OCI-LY7 (cell line): ENCODE data around the gene DDN. TPM values are rescaled to one million over a fixed set of nuclear protein-coding genes. Genes with fewer than 3 reads are reported as not detected.

Source experiments
- BruUV-seq: library from RNA; stranded (reverse); fragments of 400-500 nt; replicated peaks from 2 replicates; lab custom pipeline; 2021; lab: Mats Ljungman, UMichigan
- CTCF ChIA-PET: fragments of 300-600 bp; sonication (Branson Sonifier 250); formaldehyde crosslinking; loops from one replicate; lab custom pipeline; 2022; ENCODE audit warnings: antibody characterized with exemption; ENCODE audit not compliant: unreplicated experiment; lab: Charles Lee
- POLR2A ChIA-PET: fragments of 300-600 bp; sonication (Branson Sonifier 250); formaldehyde crosslinking; loops from one replicate; lab custom pipeline; 2022; ENCODE audit warnings: antibody characterized with exemption; lab: Charles Lee
- DNase-seq: peaks from one replicate; pipeline ENCODE4 v3.0.0-alpha.2; 2015; ENCODE audit warnings: low spot score
- H2AFZ ChIP-seq: fragments of 200-600 bp; sonication (generic), shearing (Covaris generic); 2 replicates; pipeline ENCODE4 v1.6.1; 2014; ENCODE audit warnings: mild to moderate bottlenecking, antibody characterized with exemption, low read length, moderate library complexity
- H3K27ac ChIP-seq: fragments of 200-600 bp; sonication (generic); 2 replicates; pipeline ENCODE4 v1.5.1; 2014; ENCODE audit warnings: mixed run types, low read depth, mild to moderate bottlenecking, moderate library complexity, low read length, inconsistent platforms; ENCODE audit not compliant: poor library complexity, severe bottlenecking
- H3K36me3 ChIP-seq: fragments of 200-600 bp; sonication (generic); 2 replicates; pipeline ENCODE4 v1.6.1; 2014; ENCODE audit warnings: mild to moderate bottlenecking, antibody characterized with exemption, low read length, moderate library complexity, mixed read lengths; ENCODE audit not compliant: insufficient read depth
- H3K4me1 ChIP-seq: fragments of 200-600 bp; sonication (generic); 2 replicates; pipeline ENCODE4 v1.5.1; 2014; ENCODE audit warnings: mild to moderate bottlenecking, low read length; ENCODE audit not compliant: insufficient read depth, poor library complexity, severe bottlenecking
- H3K4me2 ChIP-seq: fragments of 200-600 bp; sonication (generic); 2 replicates; pipeline ENCODE4 v1.6.1; 2014; ENCODE audit warnings: mild to moderate bottlenecking, low read length
- H3K4me3 ChIP-seq: fragments of 200-600 bp; sonication (generic); 2 replicates; pipeline ENCODE4 v1.5.1; 2014; ENCODE audit warnings: mild to moderate bottlenecking, low read depth, low read length; ENCODE audit not compliant: poor library complexity, severe bottlenecking
- H3K79me2 ChIP-seq: fragments of 200-600 bp; sonication (generic); 2 replicates; pipeline ENCODE4 v1.6.1; 2016; ENCODE audit warnings: low read depth, mild to moderate bottlenecking, low read length, moderate library complexity, mixed read lengths; ENCODE audit not compliant: insufficient read depth
- H3K9me2 ChIP-seq: fragments of 200-600 bp; sonication (generic); 2 replicates; pipeline ENCODE4 v1.6.1; 2016; ENCODE audit warnings: mild to moderate bottlenecking, low read length, mixed read lengths; ENCODE audit not compliant: insufficient read depth
- H3K9me3 ChIP-seq: fragments of 200-600 bp; sonication (generic); 2 replicates; pipeline ENCODE4 v1.6.1; 2014; ENCODE audit warnings: mild to moderate bottlenecking, mixed run types, low read length, mixed read lengths
- H4K20me1 ChIP-seq: fragments of 200-600 bp; sonication (generic); 2 replicates; pipeline ENCODE4 v1.6.1; 2014; ENCODE audit warnings: mild to moderate bottlenecking, antibody characterized with exemption, low read length, moderate library complexity, mixed read lengths; ENCODE audit not compliant: insufficient read depth
- CTCF ChIP-seq: fragments of 200-600 bp; sonication (generic); conservative IDR thresholded peaks from 2 replicates; pipeline ENCODE4 v1.5.1; 2014; ENCODE audit warnings: mild to moderate bottlenecking, antibody characterized with exemption, low read length, moderate library complexity, mixed read lengths
- EZH2phosphoT487 ChIP-seq: fragments of 200-600 bp; sonication (generic); IDR thresholded peaks from 2 replicates; pipeline ENCODE4 v1.6.1; 2018; ENCODE audit warnings: low read depth, borderline replicate concordance, mild to moderate bottlenecking, mixed run types, antibody characterized with exemption, low read length, moderate library complexity, mixed read lengths
- intact Hi-C: fragments of 100-400 bp; cut with micrococcal nuclease; formaldehyde crosslinking; loops from one replicate; pipeline ENCODE4 v1.10.0; 2022; ENCODE audit not compliant: unreplicated experiment
- total RNA-seq, 2 experiments: library from RNA; depleted of rRNA in 1 of 2; stranded (reverse); fragments of >200 nt in 1 of 2; shearing (Covaris generic) in 1 of 2; gene quantifications; 2 replicates each; pipeline ENCODE4 v1.2.3, GENCODE V29; 2014 to 2022

Gene DDN
- total RNA-seq, 2 experiments from 2014 or later: 0.13 TPM; not detected in 1

- Histone ChIP-seq H3K4me2 (peak overlapping the region; percentile 49; the same call in 1 of the 2 replicates), H3K4me3 (peak overlapping the region; percentile 24), H3K9me2 (no peaks in the 10 kb centered on the region), H3K4me1 (peaks cover 30% of the 10 kb centered on the region), H2AFZ (0 out of 2 replicates have a peak overlapping the region, but pooled peaks have one; percentile 54), H3K27ac (no peak overlapping the region), H3K36me3 (no peaks in the 10 kb centered on the region), H3K9me3 (no peaks in the 10 kb centered on the region), H3K79me2 (no peaks in the 10 kb centered on the region), H4K20me1 (no peaks in the 10 kb centered on the region)
- TF ChIP-seq CTCF (peak; percentile 88), EZH2phosphoT487 (no peak)
- no TSS peak for BruUV-seq
- CTCF ChIA-PET: no interaction called here
- intact Hi-C loops: loop anchor here (5.0 kb wide), 1 partner anchor 102 kb away; no protein-coding TSS in a partner anchor
- POLR2A ChIA-PET: no interaction called here
- DNase-seq: peak; percentile 61
Observed at GRCh38 chr12:48995086-48995879, 3.9 kb downstream of the DDN start.

- intact Hi-C loops: loop anchor here (5.0 kb wide), 1 partner anchor 103 kb away; no protein-coding TSS in a partner anchor
- POLR2A ChIA-PET: interaction anchor here (0.7 kb wide), 1 partner anchor 71 kb away, joined by 3 read pairs; no protein-coding TSS in a partner anchor
- Histone ChIP-seq H3K4me1 (peaks cover 24% of the 10 kb centered on the region), H3K79me2 (no peaks in the 10 kb centered on the region), H3K4me3 (no peak overlapping the region), H3K4me2 (no peak overlapping the region), H4K20me1 (no peaks in the 10 kb centered on the region), H3K27ac (no peak overlapping the region), H2AFZ (no peak overlapping the region), H3K36me3 (no peaks in the 10 kb centered on the region), H3K9me3 (no peaks in the 10 kb centered on the region), H3K9me2 (no peaks in the 10 kb centered on the region)
- TF ChIP-seq CTCF: no peak
- TF ChIP-seq EZH2phosphoT487: no peak
- DNase-seq: no peak
- BruUV-seq: no TSS peak
- CTCF ChIA-PET: no interaction called here
Observed at GRCh38 chr12:48994224-48995085, 4.7 kb downstream of the DDN start.
